GM18867 (cell line): ENCODE measurements around the gene MEI4.

ENCODE experiments used
- ATAC-seq: cut with Tn5 transposase; IDR thresholded peaks from one replicate; pipeline ENCODE4 v1.9.1; 2021; ENCODE audit warnings: mild to moderate bottlenecking, moderate library complexity; ENCODE audit not compliant: unreplicated experiment

MEI4 gene

DNA sequence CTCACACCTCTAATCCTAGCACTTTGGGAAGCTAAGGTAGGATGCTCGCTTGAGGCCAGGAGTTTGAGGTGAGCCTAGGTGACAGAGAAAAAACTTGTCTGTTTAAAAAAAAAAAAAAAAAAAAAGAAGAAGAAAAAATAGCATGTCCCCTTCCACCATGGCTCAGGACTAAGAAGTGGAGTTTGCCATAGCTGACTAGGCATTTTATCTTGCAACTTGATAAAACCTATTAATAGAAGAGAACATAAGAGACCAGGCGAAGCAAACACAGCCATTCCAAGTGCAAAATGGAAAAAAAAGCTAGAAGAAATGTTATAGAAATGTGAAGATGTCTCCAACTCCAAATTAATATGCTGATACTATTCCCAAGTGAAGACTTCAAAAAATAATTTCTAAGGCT lies 277.5 kb downstream of the MEI4 start:
- no peak for ATAC-seq

GRCh38 chr6:77930952-77931351 lies 278.1 kb downstream of the MEI4 start:
- no peak for ATAC-seq

DNA sequence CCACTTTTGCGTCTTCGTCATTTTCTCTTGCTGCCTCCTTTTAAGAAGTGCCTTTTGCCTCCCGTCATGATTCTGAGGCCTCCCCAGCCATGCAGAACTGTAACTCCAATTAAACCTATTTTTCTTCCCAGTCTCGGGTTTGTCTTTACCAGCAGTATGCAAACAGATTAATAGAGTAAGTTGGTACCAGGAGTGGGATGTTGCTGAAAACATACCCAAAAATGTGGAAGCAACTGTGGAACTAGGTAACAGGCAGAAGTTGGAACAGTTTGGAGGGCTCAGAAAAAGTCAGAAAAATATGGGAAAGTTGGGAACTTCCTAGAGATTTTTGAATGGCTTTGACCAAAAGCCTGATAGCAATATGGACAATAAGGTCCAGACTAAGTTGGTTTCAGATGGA lies 309.2 kb downstream of the MEI4 start:
- ATAC-seq, result no peak

DNA sequence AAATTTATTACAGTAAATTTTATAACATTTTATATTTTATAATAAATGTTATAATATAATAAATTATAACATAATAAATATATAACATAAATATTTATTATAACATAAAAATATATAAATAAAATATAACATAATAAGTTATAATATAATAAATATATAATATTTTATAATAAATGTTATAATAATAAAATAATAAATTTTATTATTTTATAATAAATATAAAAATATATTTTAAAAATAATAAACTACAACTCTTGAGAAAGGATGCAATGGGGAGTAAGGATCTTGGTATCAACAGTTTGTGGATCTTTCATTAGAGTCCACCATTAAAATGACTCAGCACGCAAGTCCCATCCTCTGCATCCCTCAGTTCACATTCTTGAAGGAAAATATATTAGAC lies 312.6 kb downstream of the MEI4 start:
- ATAC-seq, result no peak

DNA sequence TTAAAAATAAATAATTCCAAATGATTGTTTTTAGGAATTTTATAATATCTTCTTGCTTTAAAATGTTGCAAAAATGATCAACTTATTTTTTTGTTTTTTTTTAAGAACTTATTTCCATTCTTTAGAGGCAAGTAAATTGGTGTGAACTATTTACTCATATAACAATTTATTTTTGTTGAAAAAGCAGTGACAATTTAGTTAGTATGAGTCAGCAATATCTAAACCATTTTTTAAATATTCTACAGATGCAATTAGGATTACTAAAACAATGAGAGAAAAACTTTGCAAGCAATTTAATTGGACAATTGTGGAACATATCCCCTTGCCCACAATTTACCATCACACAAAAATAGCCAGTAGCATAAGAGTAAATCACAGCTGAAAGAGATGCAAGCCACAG lies 319.5 kb downstream of the MEI4 start:
- ATAC-seq, result no peak
